Natural killer cell treated with Interleukin-12 subunit alpha and Interleukin-12 subunit beta and Interleukin-15 and Interleukin-18, amount 100 ng/mL, for 72 hours (primary cell): ENCODE results near the gene TSSK2. TPM values are rescaled to one million over a fixed set of nuclear protein-coding genes. Genes with fewer than 3 reads are reported as not detected.
"Not testable (repeated sequence)": the region's sequence is repeated elsewhere in the genome, so short reads cannot be mapped to it uniquely, and the experiment has no call there.

ENCODE experiments used
- ATAC-seq, 2 donors: fragments of 150-1000 bp; cut with Tn5 transposase in 1 of 2; sonication (Bioruptor Pico), chemical (Tn5 transposase) in 1 of 2; 2 replicates each; pipeline ENCODE4 v1.10.0; 2021
- DNase-seq: peaks from one replicate; pipeline ENCODE4 v3.0.0; 2022; ENCODE audit warnings: low spot score
- H3K27ac Mint-ChIP-seq, 2 donors: 1 replicate in 1 of 2; 2 replicates in 1 of 2; pipeline ENCODE4 v1.8.0; 2022; ENCODE audit warnings: mixed read lengths in 2 of 2, mild to moderate bottlenecking in 1 of 2, moderate library complexity in 1 of 2
- H3K27me3 Mint-ChIP-seq, 2 donors: 1 replicate in 1 of 2; 2 replicates in 1 of 2; pipeline ENCODE4 v1.8.0; 2022; ENCODE audit warnings: mixed read lengths in 2 of 2
- H3K36me3 Mint-ChIP-seq: one replicate; pipeline ENCODE4 v1.8.0; 2022; ENCODE audit warnings: mixed read lengths
- H3K4me1 Mint-ChIP-seq, 2 donors: 1 replicate in 1 of 2; 2 replicates in 1 of 2; pipeline ENCODE4 v1.8.0; 2022; ENCODE audit warnings: low read depth in 2 of 2, mixed read lengths in 2 of 2, mild to moderate bottlenecking in 1 of 2
- H3K4me3 Mint-ChIP-seq: one replicate; pipeline ENCODE4 v1.8.0; 2022; ENCODE audit warnings: mixed read lengths
- H3K9me3 Mint-ChIP-seq: 2 replicates; pipeline ENCODE4 v1.8.0; 2022; ENCODE audit warnings: mixed read lengths
- total RNA-seq, 2 donors: library from RNA; stranded (reverse); gene quantifications; one replicate each; pipeline ENCODE4 v1.2.3, GENCODE V29; 2022

TSSK2 gene
- total RNA-seq, 2 donors from 2014 or later = 0.39 TPM; not detected in 1

DNA sequence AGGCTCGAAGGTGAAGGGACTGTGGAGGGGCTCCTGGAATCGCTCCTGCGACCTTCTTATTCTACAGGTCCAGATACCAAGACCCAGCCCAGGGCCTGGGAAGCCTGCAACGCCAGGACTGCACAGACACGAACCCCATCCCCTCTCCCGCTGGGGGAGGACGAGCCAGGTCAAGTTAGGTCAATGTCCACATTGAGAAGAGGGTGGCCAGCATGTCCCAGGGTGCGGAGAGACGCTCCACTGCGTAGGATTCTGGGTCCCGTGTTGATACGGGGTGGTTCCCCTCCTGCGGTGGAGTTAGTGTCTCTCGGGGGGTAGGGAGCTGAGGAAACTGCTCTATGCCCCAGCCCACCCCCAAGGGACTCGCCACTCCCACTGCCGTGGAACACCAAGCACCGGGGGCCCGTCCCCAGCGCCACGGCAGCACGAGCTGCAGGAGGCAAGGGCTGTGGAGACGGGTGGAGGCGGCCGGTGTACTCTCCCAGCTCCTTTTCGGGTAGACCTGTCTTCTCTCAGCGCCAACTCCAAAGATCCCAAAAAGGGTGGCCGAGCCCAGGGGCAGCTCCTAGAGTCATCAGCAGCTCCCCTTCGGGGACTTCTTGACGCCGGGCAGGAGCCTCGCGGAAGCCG is 17.4 kb downstream of the TSSK2 start:
- H3K36me3 Mint-ChIP-seq = peaks cover 13% of the 10 kb centered on the region
- peaks cover 25 to 36% of the 10 kb centered on the region in 2 donors for H3K27me3 Mint-ChIP-seq
- H3K9me3 Mint-ChIP-seq = no peaks in the 10 kb centered on the region
- H3K27ac Mint-ChIP-seq = no peak overlapping the region
- no peak overlapping the region for H3K4me3 Mint-ChIP-seq
- ATAC-seq = no peak
- no peak for DNase-seq
- H3K4me1 Mint-ChIP-seq = peaks cover 14 to 17% of the 10 kb centered on the region in 2 donors

- Mint-ChIP-seq H3K27ac (no peak overlapping the region), H3K4me3 (no peak overlapping the region), H3K27me3 (peaks cover 29 to 41% of the 10 kb centered on the region in 2 donors), H3K4me1 (peaks cover 7 to 11% of the 10 kb centered on the region in 2 donors), H3K36me3 (peaks cover 7% of the 10 kb centered on the region), H3K9me3 (no peaks in the 10 kb centered on the region)
- DNase-seq (no peak), ATAC-seq (no peak)
These were observed 18.2 kb downstream of the TSSK2 start for GRCh38 chr22:19149047-19149883.

- ATAC-seq = no peak
- peaks cover 31 to 46% of the 10 kb centered on the region in 2 donors for H3K27me3 Mint-ChIP-seq
- no peak within 1 kb of the TSS for H3K27ac Mint-ChIP-seq
- peaks cover 0 to 6% of the 10 kb centered on the region in 2 donors for H3K4me1 Mint-ChIP-seq
- no peaks in the 10 kb centered on the region for H3K9me3 Mint-ChIP-seq
- peak within 1 kb of the TSS; percentile 54 for H3K4me3 Mint-ChIP-seq
- no peak for DNase-seq
- H3K36me3 Mint-ChIP-seq = peaks cover 6% of the 10 kb centered on the region
These were observed 18.9 kb downstream of the TSSK2 start, which contains the start of gene GSC2 for GRCh38 chr22:19149991-19150390. Gene GSC2 (minus strand): TSS chr22:19150292. CDS start chr22:19150283, 9 bp downstream.

DNA sequence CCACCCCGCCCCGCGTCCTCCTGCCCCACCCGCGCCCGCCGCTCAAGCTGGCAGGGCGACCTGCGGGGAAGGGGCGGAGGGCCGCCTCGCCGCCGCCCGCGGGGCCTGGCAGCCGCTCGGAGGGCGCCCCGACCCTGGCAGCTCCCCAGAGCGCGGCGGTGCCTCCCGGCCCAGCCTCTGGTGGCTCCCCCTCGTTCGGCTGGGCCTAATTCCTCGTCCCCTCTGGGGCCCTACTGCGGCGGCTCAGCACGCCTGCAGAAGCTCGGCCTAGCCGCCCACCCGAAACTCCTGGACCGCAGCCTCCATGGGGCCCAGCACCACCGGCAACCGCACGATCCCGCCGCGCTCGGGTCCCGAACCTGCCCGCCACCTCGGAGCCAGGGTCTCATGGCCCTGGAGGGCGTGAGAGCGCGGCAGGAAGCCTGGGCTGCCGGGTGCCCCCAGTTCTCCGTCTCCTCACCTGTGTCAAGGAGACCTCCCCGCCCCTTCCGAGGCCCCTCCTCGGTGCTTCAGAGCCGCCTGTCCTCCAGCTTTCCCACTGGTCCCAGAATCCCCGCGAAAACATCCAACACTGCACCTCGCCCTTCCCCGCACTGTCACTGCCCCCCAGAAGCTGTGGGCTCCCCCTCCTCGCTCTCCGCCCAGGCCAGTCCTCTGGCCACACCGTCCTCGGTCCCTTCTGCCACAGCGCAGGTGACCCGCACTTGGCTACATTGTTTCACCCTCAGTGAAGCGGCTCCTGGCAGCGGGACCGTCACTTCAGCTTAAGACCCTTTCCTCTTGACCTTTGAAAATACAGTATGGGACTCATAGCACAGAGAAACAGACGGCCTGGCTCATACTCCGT is 19.6 kb downstream of the TSSK2 start:
- Mint-ChIP-seq H3K4me1 (peaks cover 0 to 6% of the 10 kb centered on the region in 2 donors), H3K27me3 (peaks cover 31 to 47% of the 10 kb centered on the region in 2 donors), H3K27ac (no peak overlapping the region), H3K9me3 (no peaks in the 10 kb centered on the region), H3K4me3 (peak overlapping the region; percentile 54), H3K36me3 (peaks cover 6% of the 10 kb centered on the region)
- ATAC-seq (no peak), DNase-seq (no peak)

DNA sequence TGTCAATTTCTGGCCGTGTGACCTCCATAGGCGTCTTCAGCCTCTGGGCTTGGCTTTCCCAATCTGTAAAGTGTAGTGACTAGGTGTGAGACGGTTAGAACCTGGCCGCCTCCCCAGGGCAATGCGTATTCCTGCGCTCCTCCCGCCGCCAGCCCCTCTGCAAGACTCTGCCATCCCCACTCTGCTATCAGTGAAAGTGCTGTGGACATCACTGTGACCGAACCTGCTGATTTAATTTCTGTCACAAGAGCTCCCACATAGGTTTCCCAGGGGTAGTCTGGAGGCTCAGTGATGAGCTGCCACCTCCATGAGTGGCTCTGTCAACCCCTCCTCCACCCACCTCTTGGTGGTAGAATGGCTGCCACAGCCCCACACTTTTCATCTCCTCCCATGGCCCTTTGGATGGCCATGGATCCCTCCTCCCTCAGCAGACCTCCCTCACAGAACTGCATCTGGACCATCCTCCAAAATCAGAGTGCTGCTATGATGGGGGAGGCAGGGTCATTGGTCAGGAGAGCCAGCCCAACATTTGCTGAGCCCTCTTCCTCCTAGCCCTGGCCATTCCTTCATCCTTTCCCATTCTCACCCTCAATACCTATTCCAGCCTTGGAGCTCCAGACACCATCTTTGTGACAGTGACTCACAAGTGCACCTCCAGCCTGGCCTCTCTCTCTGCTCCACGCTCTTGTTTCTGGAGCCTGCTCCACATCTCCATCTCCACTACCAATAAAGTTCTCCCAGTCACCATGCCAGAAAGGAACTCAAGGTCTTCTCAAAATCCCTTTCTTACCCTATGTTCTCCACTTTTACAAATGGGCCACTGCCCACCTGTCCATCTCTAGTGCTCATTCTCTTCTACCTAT is 20.5 kb downstream of the TSSK2 start:
- H3K4me3 Mint-ChIP-seq = peak overlapping the region; percentile 54
- H3K27ac Mint-ChIP-seq = no peak overlapping the region
- DNase-seq (no peak), ATAC-seq (no peak)
- H3K9me3 Mint-ChIP-seq = no peaks in the 10 kb centered on the region
- H3K36me3 Mint-ChIP-seq = peaks cover 6% of the 10 kb centered on the region
- peaks cover 31 to 45% of the 10 kb centered on the region in 2 donors for H3K27me3 Mint-ChIP-seq
- peaks cover 0 to 6% of the 10 kb centered on the region in 2 donors for H3K4me1 Mint-ChIP-seq

- no peak overlapping the region for H3K27ac Mint-ChIP-seq
- DNase-seq (no peak), ATAC-seq (peak in 1 of 2 donors; percentile 37)
- H3K9me3 Mint-ChIP-seq = no peaks in the 10 kb centered on the region
- peaks cover 0 to 6% of the 10 kb centered on the region in 2 donors for H3K4me1 Mint-ChIP-seq
- H3K36me3 Mint-ChIP-seq = peaks cover 6% of the 10 kb centered on the region
- H3K4me3 Mint-ChIP-seq = no peak overlapping the region
- H3K27me3 Mint-ChIP-seq = peaks cover 23 to 36% of the 10 kb centered on the region in 2 donors
These were observed 22.1 kb downstream of the TSSK2 start for GRCh38 chr22:19152942-19153883.

- not testable (repeated sequence) for ATAC-seq, DNase-seq, H3K9me3 Mint-ChIP-seq, H3K4me1 Mint-ChIP-seq, H3K4me3 Mint-ChIP-seq, H3K36me3 Mint-ChIP-seq, H3K27ac Mint-ChIP-seq
- H3K27me3 Mint-ChIP-seq = peaks cover 19 to 32% of the 10 kb centered on the region in 2 donors
These were observed 25.0 kb downstream of the TSSK2 start for GRCh38 chr22:19156109-19156508.

GRCh38 chr22:19158649-19159048 is 27.5 kb downstream of the TSSK2 start:
- not testable (repeated sequence) for H3K27ac Mint-ChIP-seq, H3K4me3 Mint-ChIP-seq, H3K9me3 Mint-ChIP-seq, H3K36me3 Mint-ChIP-seq, ATAC-seq, H3K4me1 Mint-ChIP-seq, DNase-seq
- peaks cover 7 to 11% of the 10 kb centered on the region in 2 donors for H3K27me3 Mint-ChIP-seq

- Mint-ChIP-seq H3K27me3 (peaks cover 23 to 25% of the 10 kb centered on the region in 2 donors), H3K9me3 (no peaks in the 10 kb centered on the region), H3K36me3 (no peaks in the 10 kb centered on the region), H3K27ac (no peak overlapping the region), H3K4me1 (peaks cover 0 to 6% of the 10 kb centered on the region in 2 donors), H3K4me3 (no peak overlapping the region)
- no peak for ATAC-seq
- DNase-seq = no peak
These were observed 33.3 kb downstream of the TSSK2 start for GRCh38 chr22:19164425-19164824.

GRCh38 chr22:19166421-19166820 is 35.3 kb downstream of the TSSK2 start:
- Mint-ChIP-seq H3K27ac (no peak overlapping the region), H3K36me3 (no peaks in the 10 kb centered on the region), H3K4me1 (peaks cover 8 to 15% of the 10 kb centered on the region in 2 donors), H3K4me3 (no peak overlapping the region), H3K9me3 (no peaks in the 10 kb centered on the region), H3K27me3 (peaks cover 28 to 36% of the 10 kb centered on the region in 2 donors)
- DNase-seq (no peak), ATAC-seq (no peak)

GRCh38 chr22:19167106-19167869 is 36.2 kb downstream of the TSSK2 start:
- no peaks in the 10 kb centered on the region for H3K9me3 Mint-ChIP-seq
- no peak for DNase-seq

More at GRCh38 chr22:19167106-19167869, 36.2 kb downstream of the TSSK2 start:
- Mint-ChIP-seq H3K4me3 (no peak overlapping the region), H3K27me3 (peaks cover 28 to 36% of the 10 kb centered on the region in 2 donors), H3K36me3 (no peaks in the 10 kb centered on the region), H3K4me1 (peaks cover 12 to 18% of the 10 kb centered on the region in 2 donors), H3K27ac (no peak overlapping the region)
- no peak for ATAC-seq
